ENCODE results near the gene CALU.

CALU gene

GRCh38 chr7:128811631-128812430 is 72.7 kb downstream of the CALU start:
- no peak for DNase-seq (ENCODE audit: low read depth in 2 of 2)

- no peak for DNase-seq (ENCODE audit: low read depth in 2 of 2)
These were observed 73.5 kb downstream of the CALU start for GRCh38 chr7:128812514-128813168.

GRCh38 chr7:128814499-128814898 is 75.3 kb downstream of the CALU start:
- no peak for DNase-seq (ENCODE audit: low read depth in 2 of 2)

- DNase-seq (ENCODE audit: low read depth in 2 of 2): no peak
These were observed 76.3 kb downstream of the CALU start for GRCh38 chr7:128815289-128815942.

GRCh38 chr7:128818694-128819093 is 79.5 kb downstream of the CALU start:
- DNase-seq (ENCODE audit: low read depth in 2 of 2): no peak
